ENCODE measurements around the gene IGLL5. TPM values are rescaled to one million over a fixed set of nuclear protein-coding genes. Genes with fewer than 3 reads are reported as not detected.

IGLL5 gene
- total and polyA plus RNA-seq, 2 donors (not counting 3 experiments of a cell fraction or from before 2014, with no cell fraction given) = not detected

DNA sequence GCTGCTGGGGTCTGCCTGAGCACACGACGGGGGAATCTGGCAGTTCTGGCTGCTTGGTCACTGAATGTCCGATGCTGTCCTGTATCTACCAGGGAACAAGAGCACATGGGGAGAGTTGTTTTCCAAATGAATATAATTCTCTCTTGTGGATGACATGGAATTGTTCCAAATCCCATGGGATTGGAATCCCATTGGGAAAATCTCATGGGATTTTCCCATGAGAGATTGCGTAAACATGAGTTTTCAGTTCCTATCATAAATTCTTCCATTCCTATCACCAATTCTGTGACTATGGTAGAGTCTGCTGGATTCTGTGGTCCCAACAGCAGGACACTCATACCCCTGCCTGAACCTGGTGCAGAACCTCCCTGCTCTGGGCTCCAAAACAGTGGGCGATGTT lies 35.6 kb upstream of the IGLL5 start:
- Histone ChIP-seq H4K20me1 (replicated peaks; ENCODE audit: control insufficient read depth, extremely low read depth, insufficient read depth, low read length) (no peaks in the 10 kb centered on the region), H3K36me3 (ENCODE audit: control insufficient read depth in 2 of 2, extremely low read depth in 1 of 2, insufficient read depth in 2 of 2, low read length in 2 of 2) (no peaks in the 10 kb centered on the region), H2AFZ (ENCODE audit: low read depth, low read length) (no peak overlapping the region), H3K9me1 (replicated peaks; ENCODE audit: control insufficient read depth, extremely low read depth, insufficient read depth, low read length) (no peaks in the 10 kb centered on the region), H3K9me3 (replicated peaks; ENCODE audit: control insufficient read depth, insufficient read depth, low read length) (no peaks in the 10 kb centered on the region), H3K4me3 (replicated peaks in 1 of 3; ENCODE audit: insufficient read depth in 1 of 3, low read depth in 1 of 3, low read length in 3 of 3) (no peak overlapping the region), H3K4me1 (ENCODE audit: control insufficient read depth, extremely low read depth, insufficient read depth, low read length) (no peaks in the 10 kb centered on the region), H3K27me3 (ENCODE audit: control insufficient read depth in 2 of 2, insufficient read depth in 2 of 2, low read length in 2 of 2) (peaks cover 3 to 5% of the 10 kb centered on the region in 2 experiments), H3K9ac (replicated peaks; ENCODE audit: extremely low read depth, insufficient read depth, low read length) (no peak overlapping the region), H3K4me2 (ENCODE audit: insufficient read depth, low read length) (no peak overlapping the region), H3K79me2 (ENCODE audit: control insufficient read depth, insufficient read depth, low read length) (no peaks in the 10 kb centered on the region), H3K27ac (ENCODE audit: insufficient read depth, low read depth, low read length) (no peak overlapping the region)
- intact Hi-C loops (cut with micrococcal nuclease) (no loop called here), dilution Hi-C loops (cut with MboI; ENCODE audit: extremely low pct_ligation_motif_present, low sequenced_read_pairs) (no loop called here)
- no peak for DNase-seq (ENCODE audit: low read depth, low spot score)
- ChIA-PET POLR2A (no interaction called here), CTCF (no interaction called here)
- no TSS peak for BruUV-seq (replicated peaks)
- TF ChIP-seq FOS (IDR thresholded peaks at IDR 0.05; ENCODE audit: borderline replicate concordance, insufficient read depth, low read length) (no peak), POLR2AphosphoS5 (IDR thresholded peaks at IDR 0.05; ENCODE audit: insufficient read depth, low read depth, low read length) (no peak), GATA2 (IDR thresholded peaks at IDR 0.05; ENCODE audit: insufficient read depth, insufficient read length, low read depth, low read length) (no peak), MYC (IDR thresholded peaks at IDR 0.05; ENCODE audit: low read depth, low read length) (no peak)
- TF ChIP-seq, protein P1, sequence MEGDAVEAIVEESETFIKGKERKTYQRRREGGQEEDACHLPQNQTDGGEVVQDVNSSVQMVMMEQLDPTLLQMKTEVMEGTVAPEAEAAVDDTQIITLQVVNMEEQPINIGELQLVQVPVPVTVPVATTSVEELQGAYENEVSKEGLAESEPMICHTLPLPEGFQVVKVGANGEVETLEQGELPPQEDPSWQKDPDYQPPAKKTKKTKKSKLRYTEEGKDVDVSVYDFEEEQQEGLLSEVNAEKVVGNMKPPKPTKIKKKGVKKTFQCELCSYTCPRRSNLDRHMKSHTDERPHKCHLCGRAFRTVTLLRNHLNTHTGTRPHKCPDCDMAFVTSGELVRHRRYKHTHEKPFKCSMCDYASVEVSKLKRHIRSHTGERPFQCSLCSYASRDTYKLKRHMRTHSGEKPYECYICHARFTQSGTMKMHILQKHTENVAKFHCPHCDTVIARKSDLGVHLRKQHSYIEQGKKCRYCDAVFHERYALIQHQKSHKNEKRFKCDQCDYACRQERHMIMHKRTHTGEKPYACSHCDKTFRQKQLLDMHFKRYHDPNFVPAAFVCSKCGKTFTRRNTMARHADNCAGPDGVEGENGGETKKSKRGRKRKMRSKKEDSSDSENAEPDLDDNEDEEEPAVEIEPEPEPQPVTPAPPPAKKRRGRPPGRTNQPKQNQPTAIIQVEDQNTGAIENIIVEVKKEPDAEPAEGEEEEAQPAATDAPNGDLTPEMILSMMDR (IDR thresholded peaks at IDR 0.05; ENCODE audit: extremely low read depth in 1 of 2, insufficient read depth in 1 of 2, low read depth in 1 of 2, low read length in 2 of 2) = no peak
- no peak for FAIRE-seq

GRCh38 chr22:22853713-22854112 lies 33.9 kb upstream of the IGLL5 start:
- ChIA-PET CTCF (no interaction called here), POLR2A (no interaction called here)
- Histone ChIP-seq H3K36me3 (ENCODE audit: control insufficient read depth in 2 of 2, extremely low read depth in 1 of 2, insufficient read depth in 2 of 2, low read length in 2 of 2) (no peaks in the 10 kb centered on the region), H3K4me1 (ENCODE audit: control insufficient read depth, extremely low read depth, insufficient read depth, low read length) (no peaks in the 10 kb centered on the region), H3K4me3 (replicated peaks in 1 of 3; ENCODE audit: insufficient read depth in 1 of 3, low read depth in 1 of 3, low read length in 3 of 3) (no peak overlapping the region), H3K27ac (ENCODE audit: insufficient read depth, low read depth, low read length) (no peak overlapping the region), H4K20me1 (replicated peaks; ENCODE audit: control insufficient read depth, extremely low read depth, insufficient read depth, low read length) (no peaks in the 10 kb centered on the region), H2AFZ (ENCODE audit: low read depth, low read length) (no peak overlapping the region), H3K4me2 (ENCODE audit: insufficient read depth, low read length) (no peak overlapping the region), H3K9ac (replicated peaks; ENCODE audit: extremely low read depth, insufficient read depth, low read length) (no peak overlapping the region), H3K27me3 (ENCODE audit: control insufficient read depth in 2 of 2, insufficient read depth in 2 of 2, low read length in 2 of 2) (peaks cover 0 to 3% of the 10 kb centered on the region in 2 experiments), H3K9me3 (replicated peaks; ENCODE audit: control insufficient read depth, insufficient read depth, low read length) (no peaks in the 10 kb centered on the region), H3K79me2 (ENCODE audit: control insufficient read depth, insufficient read depth, low read length) (no peaks in the 10 kb centered on the region), H3K9me1 (replicated peaks; ENCODE audit: control insufficient read depth, extremely low read depth, insufficient read depth, low read length) (no peaks in the 10 kb centered on the region)
- dilution Hi-C loops (cut with MboI; ENCODE audit: extremely low pct_ligation_motif_present, low sequenced_read_pairs) = no loop called here
- intact Hi-C loops (cut with micrococcal nuclease) = no loop called here
- FAIRE-seq (no peak), DNase-seq (ENCODE audit: low read depth, low spot score) (no peak)
- no TSS peak for BruUV-seq (replicated peaks)
- TF ChIP-seq GATA2 (IDR thresholded peaks at IDR 0.05; ENCODE audit: insufficient read depth, insufficient read length, low read depth, low read length) (no peak), POLR2A (IDR thresholded peaks at IDR 0.05; ENCODE audit: low read depth, low read length) (no peak), MYC (IDR thresholded peaks at IDR 0.05; ENCODE audit: low read depth, low read length) (no peak), EZH2 (IDR thresholded peaks at IDR 0.05; ENCODE audit: borderline replicate concordance, low read depth, low read length, severe bottlenecking) (no peak), JUN (IDR thresholded peaks at IDR 0.05; ENCODE audit: borderline replicate concordance, insufficient read depth, insufficient read length, low read depth) (no peak), FOS (IDR thresholded peaks at IDR 0.05; ENCODE audit: borderline replicate concordance, insufficient read depth, low read length) (no peak), POLR2AphosphoS5 (IDR thresholded peaks at IDR 0.05; ENCODE audit: insufficient read depth, low read depth, low read length) (no peak)
- TF ChIP-seq, protein P1 (IDR thresholded peaks at IDR 0.05; ENCODE audit: extremely low read depth in 1 of 2, insufficient read depth in 1 of 2, low read depth in 1 of 2, low read length in 2 of 2) = no peak
- TF ChIP-seq, protein P2, sequence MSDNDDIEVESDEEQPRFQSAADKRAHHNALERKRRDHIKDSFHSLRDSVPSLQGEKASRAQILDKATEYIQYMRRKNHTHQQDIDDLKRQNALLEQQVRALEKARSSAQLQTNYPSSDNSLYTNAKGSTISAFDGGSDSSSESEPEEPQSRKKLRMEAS (IDR thresholded peaks at IDR 0.05; ENCODE audit: insufficient read depth, insufficient read length) = no peak

Measured in endothelial cell of umbilical vein (primary cell).